Muscle layer of colon (tissue), 2 donors: ENCODE data around the gene NFKBIE.

Source experiments
- H3K27ac ChIP-seq: one replicate; pipeline ENCODE4 v1.7.0; 2013; ENCODE audit warnings: low read depth, mild to moderate bottlenecking, low read length, moderate library complexity
- H3K27me3 ChIP-seq, 2 donors: one replicate each; pipeline ENCODE4 v1.7.0; 2013; ENCODE audit warnings: low read length in 2 of 2, mild to moderate bottlenecking in 2 of 2; ENCODE audit not compliant: insufficient read depth in 2 of 2, control insufficient read depth in 1 of 2
- H3K36me3 ChIP-seq: one replicate; pipeline ENCODE4 v1.7.0; 2013; ENCODE audit warnings: mild to moderate bottlenecking, low read length; ENCODE audit not compliant: insufficient read depth
- H3K4me1 ChIP-seq: one replicate; pipeline ENCODE4 v1.7.0; 2013; ENCODE audit warnings: mild to moderate bottlenecking, low read length; ENCODE audit not compliant: insufficient read depth
- H3K4me3 ChIP-seq, 2 donors: one replicate each; pipeline ENCODE4 v1.7.0; 2013; ENCODE audit warnings: low read length in 2 of 2, low read depth in 1 of 2, mild to moderate bottlenecking in 1 of 2, moderate library complexity in 1 of 2
- H3K9ac ChIP-seq: one replicate; pipeline ENCODE4 v1.7.0; 2013; ENCODE audit warnings: low read length
- H3K9me3 ChIP-seq: one replicate; pipeline ENCODE4 v1.7.0; 2013; ENCODE audit warnings: mild to moderate bottlenecking, low read length
- donor health status: abdominal sarcoma.
- donor health status: Adenocarcinoma of cecum.

Gene NFKBIE

GRCh38 chr6:44278315-44278714, 13.0 kb upstream of the NFKBIE start:
- no peaks in the 10 kb centered on the region for H3K4me1 ChIP-seq
- no peak overlapping the region for H3K4me3 ChIP-seq
- peaks cover 8 to 46% of the 10 kb centered on the region in 2 donors for H3K27me3 ChIP-seq
- H3K9me3 ChIP-seq, result no peaks in the 10 kb centered on the region
- no peaks in the 10 kb centered on the region for H3K36me3 ChIP-seq
- H3K9ac ChIP-seq, result no peak overlapping the region
- H3K27ac ChIP-seq, result no peak overlapping the region

GRCh38 chr6:44277763-44278162, 12.4 kb upstream of the NFKBIE start:
- Histone ChIP-seq H3K4me3 (no peak overlapping the region), H3K9ac (no peak overlapping the region), H3K27ac (no peak overlapping the region), H3K9me3 (no peaks in the 10 kb centered on the region), H3K4me1 (no peaks in the 10 kb centered on the region), H3K36me3 (no peaks in the 10 kb centered on the region), H3K27me3 (peaks cover 14 to 52% of the 10 kb centered on the region in 2 donors)

- Histone ChIP-seq H3K4me1 (no peaks in the 10 kb centered on the region), H3K4me3 (no peak overlapping the region), H3K9ac (no peak overlapping the region), H3K27ac (no peak overlapping the region), H3K9me3 (no peaks in the 10 kb centered on the region), H3K36me3 (no peaks in the 10 kb centered on the region), H3K27me3 (peaks cover 22 to 60% of the 10 kb centered on the region in 2 donors)
Observed at GRCh38 chr6:44276667-44277640, 11.6 kb upstream of the NFKBIE start.

GRCh38 chr6:44275749-44276648, 10.6 kb upstream of the NFKBIE start:
- no peak overlapping the region for H3K27ac ChIP-seq
- H3K9me3 ChIP-seq, result no peaks in the 10 kb centered on the region
- H3K9ac ChIP-seq, result no peak overlapping the region
- no peaks in the 10 kb centered on the region for H3K4me1 ChIP-seq
- no peak overlapping the region for H3K4me3 ChIP-seq
- no peaks in the 10 kb centered on the region for H3K36me3 ChIP-seq
- H3K27me3 ChIP-seq, result peaks cover 32 to 69% of the 10 kb centered on the region in 2 donors

- no peaks in the 10 kb centered on the region for H3K4me1 ChIP-seq
- H3K4me3 ChIP-seq, result no peak overlapping the region
- H3K9me3 ChIP-seq, result no peaks in the 10 kb centered on the region
- peaks cover 32 to 70% of the 10 kb centered on the region in 2 donors for H3K27me3 ChIP-seq
- no peak overlapping the region for H3K9ac ChIP-seq
- H3K27ac ChIP-seq, result no peak overlapping the region
- no peaks in the 10 kb centered on the region for H3K36me3 ChIP-seq
Observed at GRCh38 chr6:44275271-44275748, 10.0 kb upstream of the NFKBIE start.

GRCh38 chr6:44273617-44274016, 8.3 kb upstream of the NFKBIE start:
- Histone ChIP-seq H3K27me3 (peaks cover 44 to 80% of the 10 kb centered on the region in 2 donors), H3K36me3 (no peaks in the 10 kb centered on the region)

GRCh38 chr6:44272999-44273566, 7.7 kb upstream of the NFKBIE start:
- Histone ChIP-seq H3K27ac (no peak overlapping the region), H3K27me3 (peaks cover 49 to 83% of the 10 kb centered on the region in 2 donors), H3K36me3 (no peaks in the 10 kb centered on the region), H3K4me3 (no peak overlapping the region), H3K4me1 (no peaks in the 10 kb centered on the region), H3K9me3 (no peaks in the 10 kb centered on the region), H3K9ac (no peak overlapping the region)

More at GRCh38 chr6:44273617-44274016, 8.3 kb upstream of the NFKBIE start:
- no peaks in the 10 kb centered on the region for H3K9me3 ChIP-seq
- H3K4me1 ChIP-seq, result no peaks in the 10 kb centered on the region
- no peak overlapping the region for H3K9ac ChIP-seq
- no peak overlapping the region for H3K27ac ChIP-seq
- H3K4me3 ChIP-seq, result no peak overlapping the region

- Histone ChIP-seq H3K9me3 (no peaks in the 10 kb centered on the region), H3K36me3 (no peaks in the 10 kb centered on the region), H3K27ac (no peak overlapping the region), H3K4me3 (no peak overlapping the region), H3K4me1 (no peaks in the 10 kb centered on the region), H3K9ac (no peak overlapping the region), H3K27me3 (peaks cover 52 to 79% of the 10 kb centered on the region in 2 donors)
Observed at GRCh38 chr6:44272529-44272928, 7.2 kb upstream of the NFKBIE start.

- Histone ChIP-seq H3K9me3 (no peaks in the 10 kb centered on the region), H3K27me3 (peaks cover 52 to 73% of the 10 kb centered on the region in 2 donors), H3K36me3 (no peaks in the 10 kb centered on the region), H3K9ac (no peak overlapping the region), H3K27ac (no peak overlapping the region), H3K4me1 (no peaks in the 10 kb centered on the region), H3K4me3 (no peak overlapping the region)
Observed at GRCh38 chr6:44271914-44272313, 6.6 kb upstream of the NFKBIE start.

- Histone ChIP-seq H3K4me1 (no peaks in the 10 kb centered on the region), H3K27me3 (peaks cover 52 to 68% of the 10 kb centered on the region in 2 donors), H3K4me3 (no peak overlapping the region), H3K36me3 (no peaks in the 10 kb centered on the region), H3K9me3 (no peaks in the 10 kb centered on the region), H3K9ac (no peak overlapping the region), H3K27ac (no peak overlapping the region)
Observed at GRCh38 chr6:44271406-44271723, 6.0 kb upstream of the NFKBIE start.
